ENCODE measurements around the gene P4HA1. TPM values are rescaled to one million over a fixed set of nuclear protein-coding genes. Genes with fewer than 3 reads are reported as not detected.
"Not testable (repeated sequence)": the region's sequence is repeated elsewhere in the genome, so short reads cannot be mapped to it uniquely, and the experiment has no call there.

The P4HA1 gene
- total RNA-seq, 2 experiments from 2014 or later: 47.3 to 51.2 TPM

- H3K4me3 Mint-ChIP-seq; POLR2A ChIA-PET; H3K27me3 Mint-ChIP-seq; DNase-seq; H3K27ac Mint-ChIP-seq; H3K9me3 Mint-ChIP-seq; ATAC-seq (ENCODE audit: low read depth): not testable (repeated sequence)
- Mint-ChIP-seq H3K4me1 (peaks cover 16% of the 10 kb centered on the region), H3K36me3 (peaks cover 27% of the 10 kb centered on the region)
Measured at GRCh38 chr10:73112032-73112431, 15.4 kb upstream of the P4HA1 start.

- peaks cover 5% of the 10 kb centered on the region for H3K9me3 Mint-ChIP-seq
- no peak for DNase-seq
- peak within 1 kb of the TSS; percentile 89 for H3K4me3 Mint-ChIP-seq
- H3K27me3 Mint-ChIP-seq: no peaks in the 10 kb centered on the region
- H3K27ac Mint-ChIP-seq: peak within 1 kb of the TSS; percentile 83
- peaks cover 24% of the 10 kb centered on the region for H3K36me3 Mint-ChIP-seq
- ATAC-seq (ENCODE audit: low read depth): peak; percentile 82
- peaks cover 16% of the 10 kb centered on the region for H3K4me1 Mint-ChIP-seq
- POLR2A ChIA-PET: interaction anchor here (0.6 to 2.5 kb wide), 3 partner anchors 10 to 82 kb away, joined by 5 to 32 read pairs (median 6); partner anchors contain the start of gene P4HA1
Measured at GRCh38 chr10:73110345-73110849, 13.7 kb upstream of the P4HA1 start, which contains the start of gene NUDT13. TSS of gene NUDT13 (plus strand) at chr10:73110455. CDS start at chr10:73114366, 3,911 bp downstream.

GRCh38 chr10:73109248-73109652 lies 12.6 kb upstream of the P4HA1 start:
- Mint-ChIP-seq H3K4me1 (peaks cover 16% of the 10 kb centered on the region), H3K36me3 (peaks cover 27% of the 10 kb centered on the region)
- POLR2A ChIA-PET: interaction anchor here (0.6 to 2.5 kb wide), 3 partner anchors 9 to 1103 kb away, joined by 3 to 32 read pairs (median 5); partner anchors contain the start of gene P4HA1
- H3K9me3 Mint-ChIP-seq; ATAC-seq (ENCODE audit: low read depth); H3K4me3 Mint-ChIP-seq; H3K27me3 Mint-ChIP-seq; H3K27ac Mint-ChIP-seq; DNase-seq: not testable (repeated sequence)

GRCh38 chr10:73106301-73106700 lies 9.6 kb upstream of the P4HA1 start:
- no peaks in the 10 kb centered on the region for H3K27me3 Mint-ChIP-seq
- peaks cover 13% of the 10 kb centered on the region for H3K4me1 Mint-ChIP-seq
- ATAC-seq (ENCODE audit: low read depth) (no peak), DNase-seq (no peak)
- peaks cover 5% of the 10 kb centered on the region for H3K9me3 Mint-ChIP-seq
- no peak overlapping the region for H3K27ac Mint-ChIP-seq
- H3K36me3 Mint-ChIP-seq: peaks cover 29% of the 10 kb centered on the region
- POLR2A ChIA-PET: interaction anchor here (1.1 kb wide), 1 partner anchor 10 kb away, joined by 3 read pairs; no protein-coding TSS in a partner anchor
- no peak overlapping the region for H3K4me3 Mint-ChIP-seq

GRCh38 chr10:73099141-73099540 lies 2.5 kb upstream of the P4HA1 start:
- peaks cover 3% of the 10 kb centered on the region for H3K36me3 Mint-ChIP-seq
- no peaks in the 10 kb centered on the region for H3K9me3 Mint-ChIP-seq
- H3K27me3 Mint-ChIP-seq: no peaks in the 10 kb centered on the region
- H3K4me1 Mint-ChIP-seq: peaks cover 16% of the 10 kb centered on the region
- no peak overlapping the region for H3K27ac Mint-ChIP-seq
- no peak for ATAC-seq (ENCODE audit: low read depth)
- DNase-seq: no peak
- no peak overlapping the region for H3K4me3 Mint-ChIP-seq
- POLR2A ChIA-PET: interaction anchor here (0.9 to 1.0 kb wide), 2 partner anchors 69 to 153 kb away, joined by 3 read pairs; partner anchors contain the start of gene MRPS16

GRCh38 chr10:73097305-73097670 lies 622 bp upstream of the P4HA1 start:
- POLR2A ChIA-PET: interaction anchor here (0.6 to 3.8 kb wide), 9 partner anchors 12 to 471 kb away, joined by 3 to 32 read pairs (median 4); partner anchors contain the start of genes CFAP70, DNAJC9, MICU1 and MRPS16
- no peak for DNase-seq
- Mint-ChIP-seq H3K9me3 (no peaks in the 10 kb centered on the region), H3K27ac (peak overlapping the region; percentile 92), H3K27me3 (no peaks in the 10 kb centered on the region), H3K36me3 (peaks cover 5% of the 10 kb centered on the region), H3K4me1 (peaks cover 25% of the 10 kb centered on the region), H3K4me3 (peak overlapping the region; percentile 91)
- ATAC-seq (ENCODE audit: low read depth): no peak

GRCh38 chr10:73096041-73096448 lies 621 bp downstream of the P4HA1 start:
- POLR2A ChIA-PET: interaction anchor here (0.7 to 3.8 kb wide), 15 partner anchors 10 to 961 kb away, joined by 3 to 32 read pairs (median 5); partner anchors contain the start of genes CFAP70, CHCHD1, DNAJC9 and ECD
- peak overlapping the region; percentile 91 for H3K4me3 Mint-ChIP-seq

GRCh38 chr10:73095481-73096021 lies 1.1 kb downstream of the P4HA1 start:
- peaks cover 10% of the 10 kb centered on the region for H3K36me3 Mint-ChIP-seq
- peak overlapping the region; percentile 91 for H3K4me3 Mint-ChIP-seq
- no peak for ATAC-seq (ENCODE audit: low read depth)
- H3K4me1 Mint-ChIP-seq: peaks cover 31% of the 10 kb centered on the region
- H3K9me3 Mint-ChIP-seq: no peaks in the 10 kb centered on the region
- H3K27me3 Mint-ChIP-seq: no peaks in the 10 kb centered on the region
- H3K27ac Mint-ChIP-seq: peak overlapping the region; percentile 92
- POLR2A ChIA-PET: interaction anchor here (0.6 to 3.8 kb wide), 17 partner anchors 10 to 960 kb away, joined by 3 to 32 read pairs (median 5); partner anchors contain the start of genes CFAP70, CHCHD1, DNAJC9 and ECD
- DNase-seq: peak; percentile 44

More at GRCh38 chr10:73096041-73096448, 621 bp downstream of the P4HA1 start:
- Mint-ChIP-seq H3K36me3 (peaks cover 10% of the 10 kb centered on the region), H3K4me1 (peaks cover 31% of the 10 kb centered on the region), H3K9me3 (no peaks in the 10 kb centered on the region), H3K27me3 (no peaks in the 10 kb centered on the region), H3K27ac (peak overlapping the region; percentile 92)
- peak; percentile 79 for DNase-seq
- ATAC-seq (ENCODE audit: low read depth): peak; percentile 51

- ATAC-seq (ENCODE audit: low read depth) (no peak), DNase-seq (no peak)
- H3K4me3 Mint-ChIP-seq: peak overlapping the region; percentile 91
- H3K36me3 Mint-ChIP-seq: peaks cover 10% of the 10 kb centered on the region
- peak overlapping the region; percentile 92 for H3K27ac Mint-ChIP-seq
- POLR2A ChIA-PET: interaction anchor here (0.6 to 3.8 kb wide), 11 partner anchors 15 to 730 kb away, joined by 3 to 32 read pairs (median 5); partner anchors contain the start of genes CHCHD1, DNAJC9, ECD and FAM149B1
- no peaks in the 10 kb centered on the region for H3K9me3 Mint-ChIP-seq
- no peaks in the 10 kb centered on the region for H3K27me3 Mint-ChIP-seq
- H3K4me1 Mint-ChIP-seq: peaks cover 31% of the 10 kb centered on the region
Measured at GRCh38 chr10:73094986-73095480, 1.6 kb downstream of the P4HA1 start.

GRCh38 chr10:73093922-73094850 lies 2.5 kb downstream of the P4HA1 start:
- peak overlapping the region; percentile 34 for H3K27ac Mint-ChIP-seq
- POLR2A ChIA-PET: interaction anchor here (0.6 to 3.8 kb wide), 4 partner anchors 16 to 401 kb away, joined by 3 to 32 read pairs (median 4); partner anchors contain the start of genes DNAJC9 and NUDT13
- no peak for DNase-seq
- H3K27me3 Mint-ChIP-seq: no peaks in the 10 kb centered on the region
- H3K4me3 Mint-ChIP-seq: peak overlapping the region; percentile 91
- H3K4me1 Mint-ChIP-seq: peaks cover 31% of the 10 kb centered on the region
- H3K36me3 Mint-ChIP-seq: peaks cover 10% of the 10 kb centered on the region
- no peak for ATAC-seq (ENCODE audit: low read depth)
- no peaks in the 10 kb centered on the region for H3K9me3 Mint-ChIP-seq

- peaks cover 18% of the 10 kb centered on the region for H3K36me3 Mint-ChIP-seq
- no peaks in the 10 kb centered on the region for H3K27me3 Mint-ChIP-seq
- H3K4me3 Mint-ChIP-seq: peak overlapping the region; percentile 42
- H3K4me1 Mint-ChIP-seq: peaks cover 35% of the 10 kb centered on the region
- no peak overlapping the region for H3K27ac Mint-ChIP-seq
- DNase-seq (no peak), ATAC-seq (ENCODE audit: low read depth) (no peak)
- POLR2A ChIA-PET: interaction anchor here (0.7 kb wide), 1 partner anchor 13 kb away, joined by 3 read pairs; no protein-coding TSS in a partner anchor
- H3K9me3 Mint-ChIP-seq: no peaks in the 10 kb centered on the region
Measured at GRCh38 chr10:73092830-73093229, 3.8 kb downstream of the P4HA1 start.

GRCh38 chr10:73088304-73088703 lies 8.4 kb downstream of the P4HA1 start:
- no peaks in the 10 kb centered on the region for H3K27me3 Mint-ChIP-seq
- POLR2A ChIA-PET: no interaction called here
- ATAC-seq (ENCODE audit: low read depth) (no peak), DNase-seq (no peak)
- H3K4me1 Mint-ChIP-seq: peaks cover 26% of the 10 kb centered on the region
- no peak overlapping the region for H3K4me3 Mint-ChIP-seq
- no peaks in the 10 kb centered on the region for H3K9me3 Mint-ChIP-seq
- no peak overlapping the region for H3K27ac Mint-ChIP-seq
- H3K36me3 Mint-ChIP-seq: peaks cover 20% of the 10 kb centered on the region

All from activated naive CD8-positive, alpha-beta T cell treated with anti-CD3 and anti-CD28 coated beads, Interleukin-2, amount 10 ng/mL, durations not matched to agents 7 days and 5 days (primary cell).